Activated T-cell treated with anti-CD3 and anti-CD28 coated beads, Interleukin-2, amount 50 U/mL, for 1 hour (primary cell): Measurements from ENCODE around the gene KRTAP5-6.
"Not testable (repeated sequence)": the region's sequence is repeated elsewhere in the genome, so short reads cannot be mapped to it uniquely, and the experiment has no call there.

ENCODE experiments used
- DNase-seq: peaks from one replicate; pipeline ENCODE4 v3.0.0-alpha.2; 2020

Gene KRTAP5-6

GRCh38 chr11:1683904-1684572, 13.0 kb upstream of the KRTAP5-6 start:
- not testable (repeated sequence) for DNase-seq

DNA sequence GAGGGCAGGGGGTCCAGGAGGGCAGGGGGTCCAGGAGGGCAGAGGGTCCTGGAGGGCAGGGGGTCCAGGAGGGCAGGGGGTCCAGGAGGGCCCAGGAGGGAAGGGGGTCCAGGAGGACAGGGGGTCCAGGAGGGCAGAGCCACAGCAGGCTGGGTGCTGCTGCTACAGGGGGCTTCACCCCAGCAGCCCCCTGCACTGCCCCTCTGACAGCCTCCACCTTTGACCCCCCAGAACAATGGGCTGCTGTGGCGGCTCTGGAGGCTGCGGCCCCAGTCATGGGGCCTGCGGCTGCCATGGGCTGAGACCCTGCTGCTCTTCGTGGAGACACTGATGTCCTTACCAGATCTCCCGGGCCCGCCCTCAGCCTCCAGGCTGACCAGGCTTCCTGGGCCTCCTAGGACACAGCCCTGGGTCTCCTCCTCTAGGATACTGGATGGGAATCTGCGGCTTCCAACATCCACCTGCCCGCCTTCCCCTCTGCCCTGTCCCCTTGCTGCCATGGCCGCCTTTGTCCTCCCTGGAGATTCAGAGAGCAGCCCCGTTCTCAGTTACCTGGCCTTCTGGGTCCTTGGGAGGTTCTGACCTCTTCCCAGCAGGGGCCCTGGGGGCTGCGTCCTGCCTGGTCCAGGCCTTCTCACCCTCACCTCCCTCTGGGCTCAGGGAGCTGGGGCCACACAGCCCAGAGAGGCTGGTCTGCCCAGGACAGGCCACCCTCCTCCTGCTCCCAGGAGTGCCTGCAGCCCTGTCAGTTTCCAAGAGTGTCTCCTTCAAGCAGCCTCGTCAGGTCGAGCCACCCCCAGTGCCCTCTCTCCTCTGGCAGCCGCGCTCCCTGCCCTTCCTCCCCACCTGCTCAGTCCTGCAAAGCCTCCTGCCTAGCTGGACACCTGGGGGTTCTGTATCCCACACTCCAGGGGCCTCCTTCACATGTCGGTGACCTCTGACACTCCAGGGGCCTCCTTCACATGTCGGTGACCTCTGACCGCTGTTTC, 11.8 kb upstream of the KRTAP5-6 start:
- DNase-seq, result not testable (repeated sequence)

DNA sequence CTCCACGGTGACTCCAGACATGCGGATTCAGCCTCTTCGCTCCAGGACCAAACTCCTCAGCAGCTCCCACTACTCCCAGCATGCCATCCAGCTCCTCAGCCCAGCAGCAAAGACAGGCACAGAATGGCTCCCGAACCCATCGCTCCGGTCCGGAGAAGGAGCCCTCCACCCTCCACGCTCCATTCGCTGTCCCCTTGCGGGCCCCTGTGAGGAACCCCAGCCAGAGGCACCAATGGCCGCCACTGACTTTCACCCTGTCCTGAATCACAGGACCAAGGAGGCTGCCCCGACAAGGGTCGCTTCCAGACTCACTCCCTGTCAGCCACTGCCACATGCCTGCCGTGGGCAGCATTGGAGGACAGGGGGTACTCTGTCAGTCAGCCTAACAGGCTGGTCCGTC, 10.8 kb upstream of the KRTAP5-6 start:
- DNase-seq, result not testable (repeated sequence)

- DNase-seq, result not testable (repeated sequence)
Measured at GRCh38 chr11:1688336-1688947, 8.6 kb upstream of the KRTAP5-6 start.

GRCh38 chr11:1689250-1690166, 7.5 kb upstream of the KRTAP5-6 start:
- DNase-seq, result not testable (repeated sequence)

GRCh38 chr11:1690167-1691025, 6.6 kb upstream of the KRTAP5-6 start:
- no peak for DNase-seq

DNA sequence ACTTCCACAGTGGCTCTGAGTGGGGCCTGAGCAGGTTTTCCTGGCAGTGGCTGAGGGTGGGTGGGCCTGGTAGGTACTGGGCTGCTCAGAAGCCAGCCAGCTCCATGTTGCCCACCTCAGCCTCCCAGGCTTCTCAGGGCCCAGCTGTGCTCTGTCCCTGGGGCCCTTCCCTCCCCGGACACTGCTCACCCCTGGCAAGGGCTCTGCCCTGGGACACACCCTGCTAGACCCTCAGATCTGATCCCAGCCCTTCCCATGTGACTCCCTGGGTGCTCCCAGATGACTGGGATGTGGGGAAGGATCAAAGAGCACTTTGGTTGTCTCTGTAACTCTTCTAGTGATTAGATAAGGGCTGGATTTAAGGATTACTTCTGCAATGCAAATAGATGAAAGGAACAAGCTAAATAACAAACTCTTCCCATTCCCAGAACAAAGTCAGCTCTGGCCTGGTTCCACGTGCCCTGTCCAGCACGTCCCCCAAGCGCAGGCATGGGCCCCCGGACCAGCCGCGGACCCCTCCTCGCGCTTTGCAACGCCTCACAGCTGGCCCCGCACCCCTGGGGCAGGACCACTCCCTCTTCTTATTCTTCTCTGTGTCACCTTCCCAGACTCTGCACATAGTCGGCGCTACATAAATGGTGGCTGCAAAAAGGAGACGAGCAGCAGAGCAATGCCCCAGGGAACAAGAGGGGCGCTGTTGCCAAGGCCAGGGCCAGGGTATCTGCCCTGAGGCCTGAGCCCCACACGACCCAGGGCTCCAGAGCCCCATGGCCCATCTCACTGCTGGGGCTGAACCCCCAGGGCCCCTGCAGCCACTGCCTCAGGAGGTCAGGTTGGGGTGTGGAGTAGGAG, 5.7 kb upstream of the KRTAP5-6 start:
- DNase-seq, result no peak

DNA sequence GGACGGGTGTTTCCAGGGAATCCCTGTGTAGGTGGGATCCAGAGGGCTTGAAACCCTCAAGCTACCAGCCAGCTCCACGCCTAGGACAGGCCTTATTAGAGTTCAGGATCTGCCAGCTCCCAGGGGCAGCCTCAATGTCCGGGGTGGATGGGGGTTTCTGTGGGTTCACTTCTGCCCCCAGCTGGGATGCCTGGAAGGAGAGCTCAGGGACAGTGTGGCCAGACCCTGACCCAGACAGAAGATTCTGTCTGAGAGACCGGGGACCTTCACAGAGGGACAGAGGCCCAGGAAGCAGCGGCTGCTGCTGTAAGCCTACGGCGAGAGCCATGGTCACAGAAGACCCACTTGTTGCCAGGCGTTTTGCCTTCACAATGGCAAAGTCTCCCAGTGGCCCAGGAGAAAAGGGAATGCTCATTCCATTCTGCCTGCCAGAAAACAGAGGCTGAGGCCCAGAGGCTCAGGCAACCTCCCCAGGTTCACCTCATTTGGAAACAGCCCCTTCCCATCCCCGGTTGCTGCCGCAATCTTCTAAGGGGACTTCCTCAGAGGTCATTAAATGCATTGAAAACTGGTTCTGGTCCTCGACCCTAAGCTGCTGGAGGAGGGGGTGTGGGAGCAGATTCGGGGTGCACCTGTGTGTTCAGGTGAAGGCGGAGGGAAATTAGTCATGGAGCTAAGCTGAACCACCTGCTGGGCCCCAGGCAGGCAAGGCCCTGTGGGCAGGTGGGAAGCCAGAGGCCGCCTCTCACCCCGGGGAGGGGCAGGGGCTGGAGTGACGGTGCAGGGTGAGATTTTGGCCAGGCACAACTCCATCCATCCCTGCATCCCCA, 4.9 kb upstream of the KRTAP5-6 start:
- no peak for DNase-seq

DNA sequence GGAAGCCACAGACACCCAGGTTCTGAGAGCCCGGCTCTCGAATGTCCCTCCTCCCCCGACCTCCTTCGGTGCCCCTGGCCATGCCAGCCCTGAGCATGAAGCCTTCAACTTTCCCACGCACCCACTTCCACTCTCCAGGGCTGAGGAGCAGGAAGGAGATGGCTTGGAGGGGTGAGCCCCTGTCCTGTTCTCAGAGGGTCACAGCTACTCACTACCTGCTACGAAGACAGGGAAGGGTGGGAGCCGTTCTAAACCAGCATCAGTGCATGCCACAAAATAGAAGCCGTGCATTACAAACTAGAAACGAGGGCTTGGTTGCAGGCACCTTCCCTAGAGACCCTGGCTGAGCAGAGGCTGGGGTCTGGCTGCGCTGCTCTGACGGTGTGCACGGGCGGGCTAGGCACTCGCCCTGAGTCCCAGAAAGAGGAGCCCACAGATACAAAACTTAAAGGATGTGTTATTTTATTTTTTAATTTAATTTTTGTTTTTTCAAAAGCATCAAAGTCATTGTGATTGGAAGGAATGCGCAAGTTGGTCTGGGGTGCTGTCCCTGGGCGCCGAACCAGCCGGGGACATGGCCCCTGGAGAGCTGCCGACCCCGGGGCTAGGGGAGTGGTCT, 4.2 kb upstream of the KRTAP5-6 start:
- DNase-seq, result no peak

DNA sequence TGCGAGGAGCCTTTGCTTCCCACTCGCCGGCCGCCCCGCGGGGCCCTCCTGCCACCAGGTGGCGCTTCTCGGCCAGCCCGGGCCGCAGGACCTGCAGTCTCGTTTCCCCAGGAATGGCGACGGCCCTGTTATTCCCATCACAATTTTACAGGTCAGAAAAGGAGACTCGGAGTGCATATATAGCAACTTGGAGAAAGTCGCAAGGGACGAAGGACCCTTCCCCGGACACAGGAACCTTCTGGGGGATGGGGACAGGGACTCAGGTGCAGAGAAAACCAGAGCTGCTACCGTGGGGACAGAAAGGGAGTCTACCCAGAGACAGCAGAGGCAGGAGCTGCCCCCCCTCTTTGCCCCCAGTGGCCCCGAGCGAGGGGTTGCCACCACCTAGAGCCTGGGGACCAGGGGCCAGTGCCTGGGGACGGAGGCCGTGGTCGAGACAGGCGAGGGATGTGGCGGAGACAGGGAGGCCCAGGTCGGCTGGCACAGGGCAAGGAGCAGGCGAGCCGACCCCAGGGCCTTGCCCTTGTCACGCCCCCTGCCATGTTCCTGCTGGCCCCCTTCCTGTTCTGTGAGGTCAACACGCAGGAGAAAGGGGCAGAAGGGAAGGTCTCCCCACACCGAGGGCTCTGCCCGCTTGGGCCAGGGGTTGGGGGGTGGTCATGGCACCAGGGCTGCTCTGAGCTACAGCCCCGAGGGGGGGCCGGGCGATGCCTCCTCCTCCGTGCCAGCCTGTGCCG, 3.5 kb upstream of the KRTAP5-6 start:
- DNase-seq, result peak; percentile 79

DNA sequence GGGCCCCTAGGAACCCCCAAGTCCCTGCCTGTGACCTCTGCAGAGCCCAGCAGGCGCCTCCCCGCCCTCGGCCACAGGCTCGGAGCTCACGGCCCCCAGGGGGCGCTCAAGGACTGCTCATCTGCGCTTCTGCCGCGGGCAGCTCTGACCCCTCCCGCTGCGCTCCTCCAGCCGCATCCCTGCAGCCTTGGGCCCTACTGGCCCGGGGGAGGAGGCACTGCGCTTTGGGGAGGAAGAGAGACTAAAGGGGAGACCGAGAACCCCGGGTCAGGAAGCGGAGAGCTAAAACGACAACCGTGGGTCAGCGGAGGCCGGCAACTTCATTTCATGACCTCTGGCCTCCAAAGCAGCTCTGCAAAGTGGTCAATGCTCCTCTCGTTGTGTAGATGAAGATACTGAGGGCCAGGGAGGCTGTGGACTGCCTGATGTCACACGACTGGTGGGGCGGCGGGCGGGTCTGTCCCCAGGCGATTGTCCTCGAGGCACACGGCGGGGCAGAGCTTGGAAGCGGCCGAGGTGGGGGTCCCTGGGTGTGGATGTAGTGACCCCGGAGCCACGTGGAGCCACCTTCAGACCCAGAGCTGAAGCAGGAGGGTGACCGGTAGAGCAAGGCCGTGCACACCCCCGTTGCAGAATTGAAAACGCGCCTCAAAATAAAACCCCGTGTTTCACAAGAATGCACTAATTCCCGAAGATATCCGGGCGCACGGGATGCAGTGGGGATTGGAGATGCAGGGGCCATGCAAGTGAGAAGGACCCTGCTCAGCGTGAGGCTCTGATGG, 2.7 kb upstream of the KRTAP5-6 start:
- peak; percentile 84 for DNase-seq

GRCh38 chr11:1694846-1695547, 2.0 kb upstream of the KRTAP5-6 start:
- DNase-seq, result no peak

DNA sequence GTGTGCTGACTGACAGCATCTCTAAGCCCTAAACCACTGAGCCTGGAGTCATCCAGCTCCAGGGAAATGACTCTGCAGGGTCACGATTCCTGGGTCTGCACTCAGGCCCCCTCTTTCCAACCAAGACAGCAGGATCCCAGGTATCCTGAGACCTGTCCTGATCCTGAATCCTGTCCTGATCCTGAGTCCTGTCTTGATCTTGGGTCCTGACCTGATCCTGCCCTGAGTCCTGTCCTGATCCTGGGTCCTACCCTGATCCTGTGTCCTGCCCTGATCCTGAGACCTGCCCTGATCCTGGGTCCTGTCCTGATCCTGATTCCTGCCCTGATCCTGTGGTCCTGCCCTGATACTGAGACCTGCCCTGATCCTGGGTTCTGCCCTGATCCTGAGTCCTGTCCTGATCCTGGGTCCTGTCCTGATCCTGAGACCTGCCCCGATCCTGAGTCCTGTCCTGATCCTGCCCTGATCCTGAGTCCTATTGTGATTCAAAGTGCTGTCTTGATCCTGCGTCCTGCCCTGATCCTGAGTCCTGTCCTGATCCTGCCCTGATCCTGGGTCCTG, 1.4 kb upstream of the KRTAP5-6 start:
- no peak for DNase-seq

GRCh38 chr11:1699771-1700170, 2.8 kb downstream of the KRTAP5-6 start:
- no peak for DNase-seq

GRCh38 chr11:1701091-1701807, 4.3 kb downstream of the KRTAP5-6 start:
- DNase-seq, result no peak

GRCh38 chr11:1702506-1702905, 5.5 kb downstream of the KRTAP5-6 start:
- no peak for DNase-seq
